ENCODE measurements around the gene TIPIN. TPM values are rescaled to one million over a fixed set of nuclear protein-coding genes. Genes with fewer than 3 reads are reported as not detected.
A peak's percentile ranks its signal among the peaks of the same experiment; 100 is the strongest.

TIPIN gene
- total RNA-seq, 4 donors from 2014 or later, result 2.9 to 9.1 (median 4.3) TPM

DNA sequence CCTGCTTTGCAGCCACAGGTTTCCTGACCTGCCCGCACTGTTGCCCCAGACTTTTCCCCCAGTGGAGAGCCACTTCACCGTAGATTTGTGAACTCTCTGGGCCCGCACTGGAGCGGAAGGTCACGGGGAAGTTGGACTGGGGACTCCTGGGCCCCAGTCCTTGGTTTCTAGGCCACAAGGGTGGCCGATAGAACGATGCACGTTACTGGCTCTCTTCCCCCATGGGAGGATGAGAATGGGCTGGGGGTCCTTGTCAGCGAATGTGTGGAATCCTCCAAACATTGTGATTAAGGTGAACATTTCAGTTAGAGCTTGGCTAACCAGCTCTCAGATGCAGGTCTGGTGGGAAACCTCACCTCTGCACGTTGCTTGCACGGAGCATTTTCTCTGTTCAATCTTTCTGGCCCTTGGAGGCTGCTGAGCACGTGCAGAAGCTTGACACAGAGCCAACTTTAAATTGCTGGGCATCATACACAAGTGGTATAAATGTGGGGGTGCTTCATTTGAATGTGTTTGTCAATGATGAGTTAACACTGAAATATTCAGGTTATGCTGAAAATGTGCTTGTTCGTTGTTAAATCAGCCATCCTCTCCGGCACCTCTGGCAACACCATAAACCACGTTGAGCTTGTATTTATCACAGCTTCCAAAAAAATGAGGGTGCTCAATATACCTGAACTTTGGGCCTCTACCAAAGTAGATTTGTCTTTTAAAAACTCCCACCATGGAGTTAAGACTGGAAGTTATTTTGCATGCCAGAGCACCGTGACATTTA lies 62.1 kb downstream of the TIPIN start:
- Histone ChIP-seq H3K27me3 (no peaks in the 10 kb centered on the region), H3K4me3 (peak overlapping the region; percentile 73 to 83)
- WGBS, 2 donors (ENCODE audit: low coverage in 1 of 2), result 2 to 5% methylated on average over 5 to 11 of the region's 16 CpGs

DNA sequence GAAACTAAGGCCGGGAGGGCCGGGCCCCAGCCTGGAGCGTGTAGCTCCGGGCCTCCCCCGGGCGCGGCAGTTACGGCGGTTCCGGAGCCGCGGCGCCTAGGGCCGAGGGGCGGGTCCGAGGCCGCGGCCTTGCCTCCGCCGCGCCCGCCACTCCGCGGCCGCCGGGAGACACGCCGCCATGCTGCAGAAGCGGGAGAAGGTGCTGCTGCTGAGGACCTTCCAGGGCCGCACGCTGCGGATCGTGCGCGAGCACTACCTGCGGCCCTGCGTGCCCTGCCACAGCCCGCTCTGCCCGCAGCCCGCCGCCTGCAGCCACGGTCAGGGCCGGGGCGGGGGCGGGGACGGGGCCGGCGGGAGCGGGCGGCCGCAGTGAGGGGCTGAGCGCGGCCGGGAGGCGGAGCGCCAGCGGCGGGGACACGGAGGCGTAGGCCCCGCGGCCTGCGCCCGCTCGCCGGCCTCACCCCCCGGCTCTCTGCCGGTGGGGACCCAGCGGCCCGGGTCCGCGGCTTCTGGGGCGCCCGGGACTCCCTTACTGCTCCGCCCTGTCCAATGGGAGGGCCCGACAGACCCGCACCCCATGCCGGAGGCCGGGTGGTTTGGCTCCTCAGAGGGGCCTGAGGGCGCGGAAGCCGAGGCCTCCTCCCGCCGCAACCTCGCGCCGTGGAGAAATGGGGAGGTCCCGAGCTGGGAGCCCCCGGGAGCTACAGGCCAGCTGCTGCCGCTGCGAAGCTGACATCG lies 62.9 kb downstream of the TIPIN start, which contains the start of gene DIS3L:
Gene DIS3L (plus strand): TSS at position 150 of the 738 bp plus-strand sequence. CDS start 29 bp downstream, at position 179.
- ATAC-seq, result peak; percentile 89
- no CpG with 5 or more reads among the region's 92 CpGs for WGBS, 2 donors (ENCODE audit: low coverage in 1 of 2)
- TF ChIP-seq, protein P1, sequence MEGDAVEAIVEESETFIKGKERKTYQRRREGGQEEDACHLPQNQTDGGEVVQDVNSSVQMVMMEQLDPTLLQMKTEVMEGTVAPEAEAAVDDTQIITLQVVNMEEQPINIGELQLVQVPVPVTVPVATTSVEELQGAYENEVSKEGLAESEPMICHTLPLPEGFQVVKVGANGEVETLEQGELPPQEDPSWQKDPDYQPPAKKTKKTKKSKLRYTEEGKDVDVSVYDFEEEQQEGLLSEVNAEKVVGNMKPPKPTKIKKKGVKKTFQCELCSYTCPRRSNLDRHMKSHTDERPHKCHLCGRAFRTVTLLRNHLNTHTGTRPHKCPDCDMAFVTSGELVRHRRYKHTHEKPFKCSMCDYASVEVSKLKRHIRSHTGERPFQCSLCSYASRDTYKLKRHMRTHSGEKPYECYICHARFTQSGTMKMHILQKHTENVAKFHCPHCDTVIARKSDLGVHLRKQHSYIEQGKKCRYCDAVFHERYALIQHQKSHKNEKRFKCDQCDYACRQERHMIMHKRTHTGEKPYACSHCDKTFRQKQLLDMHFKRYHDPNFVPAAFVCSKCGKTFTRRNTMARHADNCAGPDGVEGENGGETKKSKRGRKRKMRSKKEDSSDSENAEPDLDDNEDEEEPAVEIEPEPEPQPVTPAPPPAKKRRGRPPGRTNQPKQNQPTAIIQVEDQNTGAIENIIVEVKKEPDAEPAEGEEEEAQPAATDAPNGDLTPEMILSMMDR (IDR thresholded peaks at IDR 0.05), result peak in 1 of 4 experiments; percentile 22
- TF ChIP-seq POLR2AphosphoS5 (IDR thresholded peaks at IDR 0.05) (peak; percentile 3), EP300 (IDR thresholded peaks at IDR 0.05) (no peak), POLR2A (IDR thresholded peaks at IDR 0.05) (peak; percentile 38 to 44)

More for the DNA sequence above, 62.1 kb downstream of the TIPIN start:
- TF ChIP-seq POLR2A (IDR thresholded peaks at IDR 0.05), result no peak
- no peak for TF ChIP-seq POLR2AphosphoS5 (IDR thresholded peaks at IDR 0.05)
- TF ChIP-seq, protein P1 (IDR thresholded peaks at IDR 0.05), result no peak
- no peak for TF ChIP-seq EP300 (IDR thresholded peaks at IDR 0.05)
- Histone ChIP-seq H3K4me1 (peaks cover 0 to 50% (median 9%) of the 10 kb centered on the region in 3 donors), H3K36me3 (peaks cover 0 to 13% of the 10 kb centered on the region in 2 donors), H3K27ac (peak overlapping the region; percentile 68 to 96 (median 88)), H3K9me3 (no peaks in the 10 kb centered on the region)
- no peak for ATAC-seq

DNA sequence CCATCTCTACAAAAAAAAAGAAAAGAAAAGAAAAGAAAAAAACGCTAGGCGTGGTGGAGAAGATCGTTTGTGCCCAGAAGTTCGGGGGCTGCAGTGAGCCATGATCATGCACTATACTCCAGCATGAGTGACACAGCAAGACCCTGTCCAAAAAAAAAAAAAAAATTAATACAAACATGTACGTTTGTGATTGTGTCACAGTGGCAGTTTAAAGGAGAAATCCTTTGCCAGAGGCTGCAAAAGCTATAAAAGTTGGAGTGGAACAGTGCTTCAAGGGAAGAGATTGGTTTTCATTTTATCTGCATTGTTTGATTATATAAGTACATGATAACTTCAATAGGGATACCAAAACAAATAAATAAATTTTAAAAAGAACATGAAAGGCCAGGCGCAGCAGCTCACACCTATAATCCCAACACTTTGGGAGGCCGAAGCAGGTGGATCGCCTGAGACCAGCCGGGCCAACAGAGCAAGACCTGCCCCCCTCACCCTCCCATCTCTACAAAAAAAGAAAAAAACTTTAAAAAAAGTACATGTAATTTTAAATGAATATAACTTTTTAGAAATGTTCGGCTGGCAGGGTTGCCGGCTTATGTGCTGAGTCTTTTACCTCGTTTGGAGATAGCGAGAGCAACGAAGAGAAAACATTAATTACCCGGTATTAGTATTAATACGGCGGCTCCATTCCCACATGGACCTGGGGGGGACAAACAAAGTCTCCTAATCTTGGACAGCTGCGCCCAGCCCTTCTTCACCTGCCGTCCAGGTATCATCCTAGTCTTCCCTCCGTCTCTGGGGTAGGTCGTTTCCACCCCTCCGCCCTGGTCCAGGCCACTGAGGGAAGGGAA lies 63.7 kb downstream of the TIPIN start:
- ATAC-seq, result no peak
- no peaks in the 10 kb centered on the region for H3K36me3 ChIP-seq
- 6 to 9% methylated on average over 17 to 22 of the region's 22 CpGs for WGBS, 2 donors (ENCODE audit: low coverage in 1 of 2)
- no peaks in the 10 kb centered on the region for H3K9me3 ChIP-seq
- peaks cover 0 to 63% (median 9%) of the 10 kb centered on the region in 3 donors for H3K4me1 ChIP-seq
- peak overlapping the region; percentile 86 to 96 (median 88) for H3K27ac ChIP-seq
- H3K4me3 ChIP-seq, result peak overlapping the region; percentile 73 to 83
- H3K27me3 ChIP-seq, result no peaks in the 10 kb centered on the region
- no peak for TF ChIP-seq POLR2AphosphoS5 (IDR thresholded peaks at IDR 0.05)
- no peak for TF ChIP-seq EP300 (IDR thresholded peaks at IDR 0.05)
- no peak for TF ChIP-seq POLR2A (IDR thresholded peaks at IDR 0.05)

More for the DNA sequence above, 62.9 kb downstream of the TIPIN start, which contains the start of gene DIS3L:
- Histone ChIP-seq H3K4me3 (peak within 1 kb of the TSS; percentile 73 to 83), H3K9me3 (no peaks in the 10 kb centered on the region), H3K27ac (peak within 1 kb of the TSS; percentile 86 to 96 (median 88)), H3K4me1 (peaks cover 0 to 57% (median 9%) of the 10 kb centered on the region in 3 donors), H3K27me3 (no peaks in the 10 kb centered on the region), H3K36me3 (peaks cover 0 to 6% of the 10 kb centered on the region in 2 donors)

- no peaks in the 10 kb centered on the region for H3K27me3 ChIP-seq
- ATAC-seq, result no peak
- 71 to 85% methylated on average over 4 to 6 of the region's 6 CpGs for WGBS, 2 donors (ENCODE audit: low coverage in 1 of 2)
- peaks cover 0 to 69% (median 9%) of the 10 kb centered on the region in 3 donors for H3K4me1 ChIP-seq
- H3K36me3 ChIP-seq, result no peaks in the 10 kb centered on the region
- no peaks in the 10 kb centered on the region for H3K9me3 ChIP-seq
- H3K4me3 ChIP-seq, result peak overlapping the region in 1 of 2 donors; percentile 83
- TF ChIP-seq POLR2A (IDR thresholded peaks at IDR 0.05) (no peak), POLR2AphosphoS5 (IDR thresholded peaks at IDR 0.05) (no peak), EP300 (IDR thresholded peaks at IDR 0.05) (no peak)
- TF ChIP-seq, protein P1 (IDR thresholded peaks at IDR 0.05), result no peak
- H3K27ac ChIP-seq, result peak overlapping the region in 2 of 4 donors; percentile 87 to 96
These were observed 64.5 kb downstream of the TIPIN start for GRCh38 chr15:66291816-66292570.

Data from gastroesophageal sphincter (tissue), 4 donors.